HT-29 (cell line): ENCODE measurements around the gene CDH23. TPM values are rescaled to one million over a fixed set of nuclear protein-coding genes. Genes with fewer than 3 reads are reported as not detected.

Source experiments
- DNase-seq: peaks from one replicate; pipeline ENCODE4 v3.0.0-alpha.2; 2015; ENCODE audit warnings: low spot score
- total RNA-seq: library from RNA; depleted of rRNA; stranded (reverse); fragments of >200 nt; shearing (Covaris generic); gene quantifications from 2 replicates; pipeline ENCODE4 v1.2.3, GENCODE V29; 2014

CDH23 gene
- total RNA-seq, 1 experiment from 2014 or later: 0.05 TPM

GRCh38 chr10:71534568-71535194 is 138.0 kb downstream of the CDH23 start:
- DNase-seq: no peak

GRCh38 chr10:71536332-71536731 is 139.6 kb downstream of the CDH23 start:
- no peak for DNase-seq

- DNase-seq: no peak
These were observed 140.4 kb downstream of the CDH23 start for GRCh38 chr10:71537125-71537524.

GRCh38 chr10:71537681-71538080 is 141.0 kb downstream of the CDH23 start:
- DNase-seq: no peak

GRCh38 chr10:71538608-71539260 is 142.0 kb downstream of the CDH23 start:
- no peak for DNase-seq

- no peak for DNase-seq
These were observed 142.9 kb downstream of the CDH23 start for GRCh38 chr10:71539442-71540118.

GRCh38 chr10:71542478-71542877 is 145.8 kb downstream of the CDH23 start:
- no peak for DNase-seq

- DNase-seq: no peak
These were observed 147.0 kb downstream of the CDH23 start for GRCh38 chr10:71543608-71544170.

GRCh38 chr10:71545001-71545400 is 148.3 kb downstream of the CDH23 start:
- no peak for DNase-seq

GRCh38 chr10:71546220-71546619 is 149.5 kb downstream of the CDH23 start:
- DNase-seq: no peak

- DNase-seq: no peak
These were observed 150.6 kb downstream of the CDH23 start for GRCh38 chr10:71547312-71547711.

GRCh38 chr10:71547876-71548846 is 151.4 kb downstream of the CDH23 start:
- no peak for DNase-seq

- DNase-seq: no peak
These were observed 153.2 kb downstream of the CDH23 start for GRCh38 chr10:71549766-71550533.

- DNase-seq: no peak
These were observed 153.9 kb downstream of the CDH23 start for GRCh38 chr10:71550628-71551027.

- no peak for DNase-seq
These were observed 155.2 kb downstream of the CDH23 start for GRCh38 chr10:71551970-71552369.

GRCh38 chr10:71553432-71553831 is 156.7 kb downstream of the CDH23 start:
- no peak for DNase-seq

GRCh38 chr10:71554671-71555070 is 158.0 kb downstream of the CDH23 start:
- DNase-seq: no peak

- DNase-seq: no peak
These were observed 158.5 kb downstream of the CDH23 start for GRCh38 chr10:71555087-71555723.

GRCh38 chr10:71555724-71556119 is 159.0 kb downstream of the CDH23 start:
- DNase-seq: no peak

- no peak for DNase-seq
These were observed 162.3 kb downstream of the CDH23 start for GRCh38 chr10:71558991-71559390.
